Activated T-helper 1 cell treated with anti-CD3 and anti-CD28 coated beads, Interleukin-2, amount 50 U/mL, for 16 hours (primary cell): ENCODE data around the gene PLXDC2.

Experiments used
- DNase-seq, 2 donors: peaks; one replicate each; pipeline ENCODE4 v3.0.0-alpha.2; 2020; ENCODE audit warnings: low read depth in 1 of 2, low spot score in 1 of 2

The PLXDC2 gene

DNA sequence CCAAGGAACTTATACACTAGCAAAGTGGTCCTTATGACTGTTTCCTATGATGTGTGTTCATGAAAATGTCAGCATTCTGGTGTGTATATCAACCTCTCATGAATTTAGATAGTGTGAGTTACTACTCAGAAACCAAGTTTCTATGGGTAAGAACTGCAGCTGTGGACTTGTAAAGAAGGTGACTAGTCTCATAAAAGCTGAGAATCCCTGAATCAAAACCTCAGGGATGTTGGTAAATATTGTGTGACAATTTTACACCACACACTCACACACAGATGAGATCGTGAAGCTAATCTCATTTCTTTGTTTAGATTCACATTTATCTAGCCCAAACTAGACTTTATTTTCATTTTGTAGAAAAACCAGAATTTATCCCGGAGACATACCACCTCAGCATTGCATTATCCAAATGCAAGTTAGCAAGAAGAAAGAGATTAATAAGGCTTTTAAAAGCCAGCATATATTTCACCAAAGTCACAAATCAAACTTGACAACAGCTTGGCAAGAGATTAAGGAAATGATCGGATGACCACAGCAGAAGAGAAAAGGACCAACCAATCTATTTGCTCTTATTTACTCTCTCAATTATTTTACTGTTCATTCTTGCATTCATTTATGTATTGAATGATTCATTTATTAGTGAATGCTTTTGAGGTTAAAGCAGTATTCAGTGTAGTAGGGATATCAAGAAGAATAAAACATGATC lies 92.9 kb downstream of the PLXDC2 start:
- no peak for DNase-seq

DNA sequence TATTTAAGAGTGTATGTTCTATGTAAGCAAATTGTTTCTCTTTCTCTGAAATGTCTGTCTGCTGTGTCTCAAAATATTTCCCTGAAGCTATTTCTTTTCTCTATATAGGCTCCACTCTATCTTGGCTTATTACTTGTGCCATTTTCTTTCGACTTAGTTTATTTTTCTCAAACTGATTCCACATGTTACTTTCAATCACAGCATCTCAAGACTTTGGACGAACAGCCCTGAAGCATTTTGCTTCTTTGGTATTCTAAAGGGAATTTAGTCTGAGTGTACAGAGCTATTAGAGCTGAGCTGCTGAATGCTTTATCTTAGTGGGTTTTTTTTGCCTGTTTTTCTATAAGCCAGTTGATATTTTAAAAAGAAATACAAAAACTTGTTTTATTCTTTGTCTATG lies 95.7 kb downstream of the PLXDC2 start:
- DNase-seq: no peak

DNA sequence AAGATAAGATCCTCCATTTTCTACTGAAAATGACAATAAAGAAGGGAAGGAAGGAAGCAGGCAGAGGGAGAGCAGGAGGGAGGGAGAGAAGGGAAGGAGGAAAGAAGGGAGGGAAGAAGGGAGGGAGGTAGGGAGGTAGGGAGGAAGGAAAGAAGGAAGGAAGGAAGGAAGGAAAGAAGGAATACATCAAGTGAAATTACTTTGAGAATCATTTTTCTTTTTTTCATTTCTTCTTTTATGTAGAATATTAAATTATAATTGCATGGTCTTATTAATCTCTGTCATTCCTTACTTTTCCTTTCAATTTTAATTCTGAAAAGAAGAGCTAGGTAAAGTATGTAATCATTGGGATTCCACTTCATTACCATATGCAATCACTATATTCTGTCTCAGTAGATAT lies 97.8 kb downstream of the PLXDC2 start:
- DNase-seq: no peak

DNA sequence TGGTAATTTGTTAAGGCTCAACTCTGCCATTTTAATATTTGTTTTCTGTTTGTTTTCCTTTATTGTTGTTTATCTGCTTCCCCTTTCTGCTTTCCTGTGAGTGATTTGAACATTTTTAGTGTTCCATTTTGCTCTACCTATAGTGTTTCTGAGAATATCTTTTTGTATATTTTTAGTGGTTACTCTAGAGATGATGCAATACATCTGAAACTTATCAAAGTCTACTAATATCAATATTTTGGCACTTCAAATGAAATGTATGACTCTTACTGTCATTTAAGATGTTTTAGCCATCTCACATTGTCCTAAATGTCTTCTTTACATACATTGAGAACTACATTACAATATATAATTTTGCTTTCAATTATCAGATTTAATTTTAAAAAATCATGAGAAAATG lies 98.9 kb downstream of the PLXDC2 start:
- DNase-seq: no peak

DNA sequence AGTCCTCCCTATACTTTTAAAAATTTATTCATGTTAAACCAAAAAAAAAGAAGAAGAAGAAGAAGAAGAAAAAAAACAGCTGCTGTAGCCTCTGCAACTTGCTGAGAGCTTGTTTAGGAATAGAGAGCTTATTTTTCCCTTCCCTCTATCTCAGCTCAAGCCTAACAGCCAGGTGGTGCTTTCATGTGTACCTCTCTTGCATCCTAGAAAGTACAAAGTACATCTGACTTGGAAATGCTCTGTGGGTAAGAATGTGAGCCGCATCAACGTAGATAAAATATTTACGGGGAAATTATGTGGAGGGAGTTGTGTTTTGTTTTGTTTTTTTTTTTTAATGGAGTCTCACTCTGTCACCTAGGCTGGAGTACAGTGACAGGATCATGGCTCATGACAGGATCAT lies 99.6 kb downstream of the PLXDC2 start:
- no peak for DNase-seq

DNA sequence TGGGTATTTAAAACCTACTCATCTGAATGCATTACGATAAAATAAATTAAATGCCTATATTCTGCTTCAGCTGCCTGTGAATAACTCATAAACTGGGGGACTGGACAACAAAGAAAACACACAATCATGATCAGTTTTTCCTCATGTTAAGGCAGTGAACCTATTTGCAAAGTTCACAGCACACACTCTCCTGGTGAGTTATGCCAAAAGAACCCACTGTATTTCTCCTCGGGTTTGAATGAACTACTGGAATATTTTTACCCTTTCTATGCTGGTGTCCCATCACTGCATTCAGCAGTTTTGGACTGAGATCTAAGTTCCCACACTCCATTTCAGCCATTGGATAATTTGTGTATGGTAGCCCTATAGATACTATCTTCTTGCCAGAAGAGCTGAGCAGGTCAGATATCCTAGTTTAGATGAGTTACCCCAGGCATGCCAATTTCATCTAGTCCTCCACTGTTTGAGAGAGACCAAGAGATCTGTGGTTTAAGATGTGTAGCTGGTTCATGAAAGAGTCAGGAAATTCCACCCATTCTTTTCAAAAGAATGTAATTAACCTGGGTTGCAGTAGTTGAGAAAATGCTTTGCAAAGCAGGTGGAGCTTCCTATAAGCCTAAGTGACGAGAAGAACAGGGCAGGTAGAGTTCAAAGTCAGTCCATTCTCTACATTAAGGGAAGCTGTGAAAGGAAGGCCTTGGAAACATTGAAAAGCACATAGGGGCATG lies 101.7 kb downstream of the PLXDC2 start:
- DNase-seq: no peak

DNA sequence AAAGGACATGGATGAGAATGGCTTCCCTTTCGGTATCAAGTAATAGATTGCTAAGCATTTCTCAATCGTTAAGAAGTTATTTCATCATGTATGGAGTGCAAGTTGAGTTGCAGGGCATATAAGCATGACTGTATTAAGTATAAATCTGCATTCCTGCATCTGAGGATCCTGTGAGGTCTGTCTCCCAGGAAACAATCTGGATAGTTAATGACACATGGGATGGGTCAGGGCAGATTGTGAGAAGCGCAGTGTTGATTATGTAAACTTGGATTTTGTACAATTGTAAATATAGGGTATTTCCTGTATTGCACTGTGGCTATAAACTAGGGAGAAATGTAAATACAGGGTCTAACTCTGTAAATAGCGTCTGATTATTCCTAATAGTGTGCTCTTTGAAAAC lies 102.6 kb downstream of the PLXDC2 start:
- no peak for DNase-seq

DNA sequence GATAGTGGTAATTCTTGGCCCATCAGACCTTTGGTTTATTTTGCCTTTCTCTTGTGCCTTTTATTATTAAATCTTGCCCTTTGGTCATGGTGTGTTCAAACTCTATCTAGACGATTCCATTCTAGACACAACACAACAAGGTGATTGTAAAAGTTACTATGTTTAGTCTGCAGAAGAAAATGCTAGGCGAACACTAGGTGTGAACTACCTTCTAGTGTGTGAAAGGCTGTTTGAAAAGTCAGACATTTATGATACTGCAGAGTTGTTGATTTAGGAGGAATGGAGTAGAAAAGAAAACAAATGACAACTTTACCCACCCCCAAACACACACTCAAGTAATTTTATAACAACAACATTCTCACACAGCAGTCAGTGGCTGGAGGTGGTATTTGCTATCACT lies 103.4 kb downstream of the PLXDC2 start:
- DNase-seq: no peak

DNA sequence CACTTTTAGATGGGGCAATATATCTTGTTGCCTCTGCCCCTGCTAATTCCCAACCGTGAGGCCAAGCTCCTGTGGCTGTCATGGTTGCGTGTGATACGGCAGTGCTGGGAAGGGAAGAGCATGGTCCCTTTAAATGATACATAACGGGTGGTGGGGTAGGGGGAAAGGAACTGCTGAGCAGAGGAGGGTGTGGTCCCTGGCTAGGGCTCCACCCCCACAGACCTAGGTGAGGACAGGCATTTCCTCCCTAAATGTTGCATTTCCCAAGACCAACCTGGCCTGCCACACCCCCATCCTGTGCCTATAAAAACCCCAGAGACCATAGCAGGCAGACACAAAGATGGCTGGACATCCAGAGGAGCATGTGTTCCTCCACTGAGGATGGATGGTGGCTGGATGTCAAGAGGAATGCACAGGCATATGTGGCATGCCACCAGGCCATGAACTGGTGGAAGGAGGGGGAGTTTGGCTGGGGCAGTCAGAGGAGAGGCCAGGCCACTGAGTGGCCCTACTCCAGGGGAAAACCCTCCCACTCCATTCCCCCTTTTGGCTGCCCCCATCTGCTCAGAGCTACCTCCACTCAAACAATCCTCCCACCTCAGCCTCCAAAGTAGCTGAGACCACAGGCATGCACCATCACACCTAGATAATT lies 104.0 kb downstream of the PLXDC2 start:
- no peak for DNase-seq

DNA sequence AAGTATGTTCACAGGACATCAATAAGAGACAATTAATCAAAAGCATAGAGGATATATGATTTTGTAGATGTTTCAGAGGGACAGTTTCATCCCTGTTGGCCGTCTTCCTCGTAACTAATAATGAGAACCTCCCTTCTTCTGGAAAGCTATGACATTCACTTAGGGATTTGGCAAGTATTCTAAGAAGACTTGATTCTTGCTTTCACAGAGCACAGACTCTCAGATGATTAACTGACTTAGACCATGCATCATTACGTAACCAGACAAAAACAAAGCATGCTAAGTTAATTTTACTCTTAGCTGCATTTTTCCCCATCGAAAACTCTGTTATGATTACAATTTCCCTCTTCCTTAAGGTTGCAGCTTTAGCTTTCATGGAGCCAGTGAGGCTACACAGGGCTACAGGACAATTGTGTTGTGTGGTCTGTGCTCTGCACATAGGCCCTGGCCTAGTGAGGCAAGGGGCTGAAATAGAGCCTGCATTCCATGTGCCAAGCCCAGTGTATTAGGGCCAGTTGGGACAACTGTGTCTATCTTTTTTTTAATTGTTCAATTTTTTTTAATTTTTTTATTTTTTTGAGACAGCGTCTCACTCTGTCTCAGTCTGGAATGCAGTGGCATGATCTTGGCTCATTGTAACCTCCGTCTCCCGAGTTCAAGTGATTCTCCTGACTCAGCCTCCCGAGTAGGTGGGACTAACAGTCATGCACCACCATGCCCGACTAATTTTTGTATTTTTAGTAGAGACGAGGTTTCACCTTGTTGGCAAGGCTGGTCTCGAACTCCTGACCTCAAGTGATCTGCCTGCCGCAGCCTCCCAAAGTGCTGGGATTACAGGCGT lies 105.3 kb downstream of the PLXDC2 start:
- no peak for DNase-seq

DNA sequence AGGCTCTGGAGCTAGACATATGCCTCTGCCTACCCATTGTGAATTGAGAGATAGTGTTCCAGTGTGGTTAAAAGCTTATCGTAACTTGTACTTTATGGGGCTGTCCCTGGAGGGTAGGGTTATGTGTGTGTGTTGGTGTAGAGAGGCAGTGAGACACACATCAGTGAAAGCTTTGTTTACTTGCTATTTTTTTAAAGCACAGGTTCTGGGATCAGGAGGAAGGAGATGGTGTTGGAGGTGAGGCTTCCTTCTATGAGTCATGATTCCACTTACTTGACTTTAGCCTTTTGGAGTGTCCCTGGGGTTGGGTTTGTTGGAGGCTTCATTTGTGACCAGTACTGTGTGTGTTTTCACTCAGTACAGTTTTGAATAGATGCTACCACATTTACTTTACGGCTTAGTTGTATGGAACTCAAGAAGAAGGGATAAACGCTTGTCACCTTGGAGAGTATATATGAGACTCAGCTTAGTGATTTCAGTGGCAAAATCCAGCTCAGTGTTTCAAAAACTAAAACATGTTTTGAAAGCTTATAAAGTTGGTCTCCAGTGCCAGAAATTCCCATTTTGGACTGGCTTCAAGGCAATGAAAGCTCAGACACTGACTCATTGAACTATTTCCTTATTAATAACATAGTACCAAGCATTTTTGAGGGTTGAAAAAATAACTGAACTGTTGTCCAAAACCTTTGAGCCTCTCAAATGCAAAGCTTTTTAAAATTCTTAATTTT lies 106.2 kb downstream of the PLXDC2 start:
- no peak for DNase-seq

DNA sequence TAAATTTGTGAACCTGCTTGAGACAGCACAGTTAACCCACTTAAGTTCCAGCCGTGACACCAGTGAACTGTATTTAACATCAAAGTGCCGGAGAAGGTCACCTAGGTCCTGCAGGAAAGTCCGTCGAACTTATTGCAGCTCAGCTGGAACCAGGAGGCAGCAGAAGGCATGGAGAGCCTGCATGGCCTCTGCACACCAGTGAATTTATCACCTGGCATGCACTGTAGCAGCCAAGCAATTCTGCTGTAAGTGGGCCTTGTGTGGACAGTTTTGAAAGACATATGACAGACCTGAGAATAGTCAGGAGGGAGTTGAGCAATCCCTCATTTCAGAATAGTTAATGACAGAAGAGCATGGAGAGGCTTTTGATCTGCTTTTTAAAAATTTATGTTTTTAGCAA lies 108.8 kb downstream of the PLXDC2 start:
- no peak for DNase-seq

DNA sequence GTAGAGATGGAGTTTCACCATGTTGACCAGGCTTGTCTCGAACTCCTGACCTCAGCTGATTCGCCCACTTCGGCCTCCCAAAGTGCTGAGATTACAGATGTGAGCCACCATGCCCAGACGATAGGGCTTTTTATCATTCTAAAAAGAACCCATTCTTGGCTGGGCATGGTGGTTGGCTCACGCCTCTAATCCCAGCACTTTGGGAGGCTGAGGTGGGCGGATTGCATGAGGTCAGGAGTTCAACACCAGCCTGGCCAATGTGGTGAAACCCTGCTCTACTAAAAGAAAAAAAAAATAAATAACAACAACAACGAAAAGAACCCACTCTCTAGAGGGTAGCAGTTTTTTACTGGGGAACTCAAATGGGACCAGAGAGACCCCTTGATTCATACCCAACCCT lies 112.7 kb downstream of the PLXDC2 start:
- DNase-seq: no peak

DNA sequence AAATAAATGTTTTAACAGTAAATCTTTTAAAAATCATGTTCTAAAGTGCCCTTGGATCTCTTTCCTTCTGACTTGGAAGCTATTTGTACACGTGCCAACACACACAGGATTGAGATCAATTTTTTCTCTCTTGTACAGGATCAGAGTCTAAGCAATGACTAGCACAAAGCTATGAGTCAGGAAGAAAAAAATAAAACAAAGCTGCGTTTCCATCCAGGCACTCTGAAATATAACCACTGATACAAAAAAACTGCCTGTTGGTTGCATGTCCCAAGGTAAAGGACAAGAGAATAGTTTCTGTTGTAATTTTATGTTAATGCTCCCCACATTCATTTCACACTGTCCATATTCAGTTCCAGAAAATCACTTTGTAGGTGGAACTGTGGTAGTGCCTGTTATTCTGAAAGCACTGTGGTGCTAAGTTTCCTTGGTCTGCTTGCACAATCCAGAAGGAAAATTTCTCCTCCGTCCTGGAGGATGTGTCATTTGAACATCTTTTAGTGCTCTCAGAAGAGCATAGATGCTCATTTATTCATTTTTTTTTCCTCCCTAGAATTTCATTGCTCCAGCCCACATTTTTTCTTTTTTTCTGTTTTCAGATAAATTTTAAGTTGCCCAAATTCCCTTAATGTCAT lies 113.4 kb downstream of the PLXDC2 start:
- no peak for DNase-seq

DNA sequence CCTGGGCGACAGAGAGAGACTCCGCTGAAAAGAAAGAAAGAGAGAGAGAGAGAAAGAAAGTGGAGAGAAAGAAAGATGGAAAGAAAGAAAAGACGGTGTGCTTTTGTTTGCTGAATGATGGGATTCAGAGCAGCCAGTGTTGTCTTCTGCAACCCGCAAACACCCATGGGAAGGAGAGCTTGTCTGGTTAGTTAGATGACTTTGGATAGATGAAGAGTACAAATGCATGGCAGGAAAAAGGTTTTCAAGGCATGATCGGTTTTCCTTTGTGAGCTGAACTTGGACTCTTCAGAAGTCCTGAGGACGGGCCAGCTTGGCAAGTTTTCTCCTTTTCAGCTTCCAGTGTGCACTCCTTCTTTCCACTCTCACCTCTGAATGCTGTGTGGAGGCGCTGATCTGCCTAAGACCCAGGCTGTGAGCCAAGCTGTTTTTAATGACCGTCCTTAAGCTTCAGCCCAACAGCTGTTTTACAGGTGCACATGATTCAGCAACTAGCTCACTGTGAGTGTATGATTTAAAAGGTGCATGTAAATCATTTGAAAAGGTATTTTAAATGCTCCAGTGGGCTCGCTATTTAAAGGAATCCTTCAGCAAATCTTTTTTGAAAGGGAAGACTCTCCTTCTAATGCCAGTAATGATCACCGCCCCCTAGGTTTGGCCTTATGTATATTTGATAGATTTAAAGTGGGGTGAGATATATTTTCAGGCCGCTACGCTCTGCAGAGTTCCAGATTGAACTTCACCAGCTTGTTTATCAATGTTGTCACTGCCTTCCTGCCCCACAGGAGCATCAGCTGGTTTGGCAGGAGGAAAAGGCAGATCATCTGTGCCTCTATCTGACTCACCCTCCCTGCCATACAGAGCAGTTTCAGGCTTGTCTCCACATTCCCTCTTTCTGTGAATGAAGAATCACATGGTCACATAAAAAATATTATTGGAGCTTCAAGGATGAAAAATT lies 115.0 kb downstream of the PLXDC2 start:
- DNase-seq: no peak

DNA sequence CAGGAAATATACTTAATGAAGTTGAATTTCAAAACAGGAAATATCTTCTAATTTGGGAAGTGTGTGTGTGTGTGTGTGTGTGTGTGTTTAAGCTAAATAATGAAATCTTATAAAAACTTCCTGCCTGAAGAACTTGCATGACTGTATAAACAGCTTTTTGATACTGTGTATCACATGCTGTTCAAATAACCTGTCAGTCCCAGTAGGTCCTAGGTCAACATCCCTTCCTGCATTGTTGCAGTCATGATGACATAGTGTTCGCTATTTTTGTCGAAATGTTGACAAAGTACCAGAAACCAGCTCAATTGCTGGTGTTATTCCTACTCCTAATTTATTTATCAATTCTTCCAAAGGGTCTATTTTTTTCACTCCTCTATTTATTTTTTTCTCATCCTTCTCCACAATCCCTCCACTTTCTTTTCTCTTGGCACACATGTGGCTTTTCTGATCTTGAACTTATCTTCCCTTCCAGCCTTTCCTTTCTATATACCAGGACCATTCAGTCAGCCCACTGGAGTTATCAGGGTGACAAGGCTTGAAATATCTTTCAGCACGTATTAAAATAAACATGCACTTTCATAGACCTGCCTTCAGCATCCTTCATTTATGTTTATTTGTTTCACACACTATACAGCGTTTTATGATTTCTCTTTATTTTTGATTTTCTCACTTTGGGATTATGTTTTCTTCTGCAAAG lies 115.8 kb downstream of the PLXDC2 start:
- no peak for DNase-seq

DNA sequence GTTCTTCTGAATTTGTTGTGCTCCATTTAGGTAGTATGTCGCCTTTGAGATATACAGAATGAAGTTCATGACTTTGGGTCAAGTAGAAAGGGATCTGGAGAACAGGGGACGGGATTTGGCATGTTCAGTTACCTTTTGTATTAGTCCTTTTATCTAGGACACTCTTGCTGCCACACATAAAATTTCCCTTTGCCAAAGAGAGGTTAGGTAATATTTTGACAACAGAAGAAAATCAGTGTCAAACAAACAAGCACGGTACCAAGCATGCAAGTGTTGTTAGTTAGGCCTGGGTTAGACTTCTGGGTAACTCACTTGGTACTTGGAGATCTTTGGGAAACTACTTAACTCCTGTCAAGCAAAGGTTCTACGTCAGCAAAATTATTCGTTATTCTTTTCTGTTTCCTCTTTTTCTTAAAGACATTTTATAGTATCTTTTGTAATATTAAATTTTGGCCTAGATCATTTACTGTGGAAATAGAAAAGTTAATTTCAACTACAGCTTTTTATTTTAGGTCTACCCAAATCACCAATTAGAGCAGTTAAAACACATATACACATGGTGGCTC lies 116.7 kb downstream of the PLXDC2 start:
- no peak for DNase-seq

DNA sequence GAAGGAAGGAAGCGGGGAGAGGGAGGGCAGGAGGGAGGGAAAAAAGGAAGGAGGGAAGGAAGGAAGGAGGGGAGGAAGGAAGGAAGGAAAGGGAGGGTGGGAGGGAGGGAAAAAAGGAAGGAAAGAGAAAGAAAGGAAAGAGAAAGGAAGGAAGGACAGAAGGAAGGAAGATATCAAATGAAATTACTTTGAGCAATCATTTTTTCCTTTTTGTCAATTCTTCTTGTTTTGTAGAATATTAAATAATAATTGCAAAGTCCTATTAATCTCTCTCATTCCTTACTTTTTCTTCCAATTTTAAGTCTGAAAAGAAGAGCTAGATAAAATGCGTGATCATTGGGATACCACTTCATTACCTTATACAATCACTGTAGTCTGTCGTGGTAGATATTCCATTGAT lies 117.5 kb downstream of the PLXDC2 start:
- DNase-seq: no peak
